Measurements from ENCODE around the gene TNIP2.
"Not testable (repeated sequence)": the region's sequence is repeated elsewhere in the genome, so short reads cannot be mapped to it uniquely, and the experiment has no call there.

The TNIP2 gene

GRCh38 chr4:2745516-2745915 lies 10.6 kb downstream of the TNIP2 start:
- DNase-seq (ENCODE audit: low read depth in 2 of 3, low spot score in 2 of 3), result no peak

- DNase-seq (ENCODE audit: low read depth in 2 of 3, low spot score in 2 of 3), result no peak
These were observed 11.4 kb downstream of the TNIP2 start for GRCh38 chr4:2744576-2745270.

GRCh38 chr4:2743518-2744445 lies 12.4 kb downstream of the TNIP2 start:
- DNase-seq (ENCODE audit: low read depth in 2 of 3, low spot score in 2 of 3), result no peak

GRCh38 chr4:2742823-2743517 lies 13.2 kb downstream of the TNIP2 start:
- no peak for DNase-seq (ENCODE audit: low read depth in 2 of 3, low spot score in 2 of 3)

- DNase-seq (ENCODE audit: low read depth in 2 of 3, low spot score in 2 of 3), result no peak
These were observed 13.9 kb downstream of the TNIP2 start for GRCh38 chr4:2742081-2742822.

- no peak for DNase-seq (ENCODE audit: low read depth in 2 of 3, low spot score in 2 of 3)
These were observed 14.5 kb downstream of the TNIP2 start for GRCh38 chr4:2741626-2742025.

- not testable (repeated sequence) for DNase-seq (ENCODE audit: low read depth in 2 of 3, low spot score in 2 of 3)
These were observed 17.8 kb downstream of the TNIP2 start for GRCh38 chr4:2738296-2738695.

GRCh38 chr4:2735869-2736268 lies 20.3 kb downstream of the TNIP2 start:
- no peak for DNase-seq (ENCODE audit: low read depth in 2 of 3, low spot score in 2 of 3)

- no peak for DNase-seq (ENCODE audit: low read depth in 2 of 3, low spot score in 2 of 3)
These were observed 21.5 kb downstream of the TNIP2 start for GRCh38 chr4:2734612-2735011.

- DNase-seq (ENCODE audit: low read depth in 2 of 3, low spot score in 2 of 3), result no peak
These were observed 22.1 kb downstream of the TNIP2 start for GRCh38 chr4:2733844-2734574.

- DNase-seq (ENCODE audit: low read depth in 2 of 3, low spot score in 2 of 3), result no peak
These were observed 22.9 kb downstream of the TNIP2 start for GRCh38 chr4:2733001-2733843.

GRCh38 chr4:2732526-2732925 lies 23.6 kb downstream of the TNIP2 start:
- no peak for DNase-seq (ENCODE audit: low read depth in 2 of 3, low spot score in 2 of 3)

- no peak for DNase-seq (ENCODE audit: low read depth in 2 of 3, low spot score in 2 of 3)
These were observed 24.2 kb downstream of the TNIP2 start for GRCh38 chr4:2731907-2732317.

GRCh38 chr4:2729533-2729875 lies 26.6 kb downstream of the TNIP2 start:
- no peak for DNase-seq (ENCODE audit: low read depth in 2 of 3, low spot score in 2 of 3)

- no peak for DNase-seq (ENCODE audit: low read depth in 2 of 3, low spot score in 2 of 3)
These were observed 27.2 kb downstream of the TNIP2 start for GRCh38 chr4:2728806-2729532.

- no peak for DNase-seq (ENCODE audit: low read depth in 2 of 3, low spot score in 2 of 3)
These were observed 27.9 kb downstream of the TNIP2 start for GRCh38 chr4:2728221-2728620.

GRCh38 chr4:2726881-2727280 lies 29.3 kb downstream of the TNIP2 start:
- DNase-seq (ENCODE audit: low read depth in 2 of 3, low spot score in 2 of 3), result not testable (repeated sequence)

GRCh38 chr4:2725380-2725779 lies 30.8 kb downstream of the TNIP2 start:
- DNase-seq (ENCODE audit: low read depth in 2 of 3, low spot score in 2 of 3), result no peak

GRCh38 chr4:2723751-2724150 lies 32.4 kb downstream of the TNIP2 start:
- DNase-seq (ENCODE audit: low read depth in 2 of 3, low spot score in 2 of 3), result no peak

All from activated CD8-positive, alpha-beta memory T cell treated with anti-CD3 and anti-CD28 coated beads for 48 hours (primary cell).